ENCODE measurements around the gene SGCD. TPM values are rescaled to one million over a fixed set of nuclear protein-coding genes. Genes with fewer than 3 reads are reported as not detected.

The SGCD gene
- total RNA-seq, 4 donors from 2014 or later, result 5.1 to 8.1 (median 6.5) TPM

DNA sequence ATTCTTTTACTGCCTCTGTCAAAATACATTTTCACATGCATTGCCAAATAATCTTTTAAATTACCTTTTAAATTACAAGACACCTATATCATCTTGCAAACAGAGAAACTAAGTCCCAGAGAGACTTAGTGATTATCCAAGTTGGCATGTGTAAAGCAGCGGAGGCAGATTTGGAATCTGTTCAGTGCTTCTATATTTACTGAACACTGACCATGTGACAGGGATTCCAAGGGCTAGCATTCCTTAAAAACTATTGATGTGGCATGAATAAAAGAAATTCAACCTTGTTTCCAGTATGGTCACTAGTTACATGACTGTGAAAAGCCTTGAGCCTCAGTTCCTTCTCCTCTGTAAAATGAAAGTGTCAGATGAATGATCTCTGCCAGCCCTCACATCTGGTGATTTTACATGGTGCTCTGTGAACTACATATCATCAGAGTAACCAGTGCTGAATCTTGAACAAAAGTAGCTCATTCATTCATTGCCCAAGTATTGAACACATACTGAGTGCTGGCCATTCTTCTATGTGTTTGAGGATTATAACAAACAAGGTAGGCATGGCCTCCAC, 451.3 kb downstream of the SGCD start:
- no peak for TF ChIP-seq CTCF (IDR thresholded peaks at IDR 0.05; ENCODE audit: low read depth)

- no peak for TF ChIP-seq CTCF (IDR thresholded peaks at IDR 0.05; ENCODE audit: low read depth)
Measured at GRCh38 chr5:156778752-156779151, 451.8 kb downstream of the SGCD start.

DNA sequence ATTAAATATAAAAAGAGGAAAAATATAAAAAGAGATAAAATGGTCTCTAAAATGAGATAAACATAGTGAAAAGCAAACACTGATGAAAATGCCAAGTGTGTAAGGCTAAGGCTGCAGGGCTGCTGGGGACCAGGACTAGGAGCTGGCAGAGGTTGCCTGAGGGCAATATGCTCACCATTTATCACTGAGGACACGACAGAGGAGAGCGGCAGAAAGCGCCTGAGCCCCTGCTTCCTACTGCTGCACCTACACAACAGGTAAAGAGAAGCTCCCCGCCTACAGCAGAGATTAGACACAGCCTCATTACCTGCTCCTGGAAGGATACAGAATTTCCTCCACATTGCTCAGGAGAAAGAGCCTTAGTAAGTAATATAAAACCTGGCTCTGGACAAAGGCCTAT, 452.5 kb downstream of the SGCD start:
- no peak for TF ChIP-seq CTCF (IDR thresholded peaks at IDR 0.05; ENCODE audit: low read depth)

- TF ChIP-seq CTCF (IDR thresholded peaks at IDR 0.05; ENCODE audit: low read depth), result no peak
Measured at GRCh38 chr5:156783092-156783491, 456.1 kb downstream of the SGCD start.

- TF ChIP-seq CTCF (IDR thresholded peaks at IDR 0.05; ENCODE audit: low read depth), result no peak
Measured at GRCh38 chr5:156794687-156795086, 467.7 kb downstream of the SGCD start.

- TF ChIP-seq CTCF (IDR thresholded peaks at IDR 0.05; ENCODE audit: low read depth), result no peak
Measured at GRCh38 chr5:156798201-156798600, 471.2 kb downstream of the SGCD start.

GRCh38 chr5:156799171-156799570, 472.2 kb downstream of the SGCD start:
- no peak for TF ChIP-seq CTCF (IDR thresholded peaks at IDR 0.05; ENCODE audit: low read depth)
